ENCODE data around the gene NELL1.

The NELL1 gene

GRCh38 chr11:21403069-21403468 is 733.7 kb downstream of the NELL1 start:
- in situ Hi-C loops (cut with HindIII; ENCODE audit: low sequenced_read_pairs) = no loop called here
- no peak for DNase-seq (ENCODE audit: low read depth)
- TF ChIP-seq CTCF (IDR thresholded peaks at IDR 0.05; ENCODE audit: low read depth, low read length, missing control alignments) = no peak
- no peak overlapping the region for H3K4me3 ChIP-seq (ENCODE audit: low read depth, low read length)

GRCh38 chr11:21405422-21405821 is 736.0 kb downstream of the NELL1 start:
- no peak for TF ChIP-seq CTCF (IDR thresholded peaks at IDR 0.05; ENCODE audit: low read depth, low read length, missing control alignments)
- in situ Hi-C loops (cut with HindIII; ENCODE audit: low sequenced_read_pairs) = no loop called here
- no peak overlapping the region for H3K4me3 ChIP-seq (ENCODE audit: low read depth, low read length)
- no peak for DNase-seq (ENCODE audit: low read depth)

GRCh38 chr11:21410513-21410912 is 741.1 kb downstream of the NELL1 start:
- no peak overlapping the region for H3K4me3 ChIP-seq (ENCODE audit: low read depth, low read length)
- in situ Hi-C loops (cut with HindIII; ENCODE audit: low sequenced_read_pairs) = no loop called here
- DNase-seq (ENCODE audit: low read depth) = no peak
- no peak for TF ChIP-seq CTCF (IDR thresholded peaks at IDR 0.05; ENCODE audit: low read depth, low read length, missing control alignments)

GRCh38 chr11:21411104-21411503 is 741.7 kb downstream of the NELL1 start:
- in situ Hi-C loops (cut with HindIII; ENCODE audit: low sequenced_read_pairs) = no loop called here
- H3K4me3 ChIP-seq (ENCODE audit: low read depth, low read length) = no peak overlapping the region
- TF ChIP-seq CTCF (IDR thresholded peaks at IDR 0.05; ENCODE audit: low read depth, low read length, missing control alignments) = no peak
- peak; percentile 1 for DNase-seq (ENCODE audit: low read depth)

- no peak for TF ChIP-seq CTCF (IDR thresholded peaks at IDR 0.05; ENCODE audit: low read depth, low read length, missing control alignments)
- no peak for DNase-seq (ENCODE audit: low read depth)
- no peak overlapping the region for H3K4me3 ChIP-seq (ENCODE audit: low read depth, low read length)
- in situ Hi-C loops (cut with HindIII; ENCODE audit: low sequenced_read_pairs) = no loop called here
Observed at GRCh38 chr11:21411597-21411996, 742.2 kb downstream of the NELL1 start.

GRCh38 chr11:21412652-21413383 is 743.4 kb downstream of the NELL1 start:
- no peak overlapping the region for H3K4me3 ChIP-seq (ENCODE audit: low read depth, low read length)
- in situ Hi-C loops (cut with HindIII; ENCODE audit: low sequenced_read_pairs) = no loop called here
- DNase-seq (ENCODE audit: low read depth) = no peak
- TF ChIP-seq CTCF (IDR thresholded peaks at IDR 0.05; ENCODE audit: low read depth, low read length, missing control alignments) = no peak
